SK-MEL-5 (cell line): Measurements from ENCODE around the gene PARP1. TPM values are rescaled to one million over a fixed set of nuclear protein-coding genes. Genes with fewer than 3 reads are reported as not detected.

Experiments used
- DNase-seq: peaks from one replicate; pipeline ENCODE4 v3.0.0-alpha.2; 2016; ENCODE audit warnings: low read depth, low spot score
- in situ Hi-C: cut with HindIII; loops from 2 replicates; pipeline ENCODE4 v1.10.0; 2016; ENCODE audit warnings: low sequenced_read_pairs, high pct_unique_total_duplicates, low pct_unique_long_range_greater_than_20kb
- polyA plus RNA-seq, 2 experiments: library from polyadenylated mRNA; depleted of rRNA; stranded (reverse); fragments of >200 nt; gene quantifications; 2 replicates each; pipeline ENCODE4 v1.2.3, GENCODE V29; 2015
- total RNA-seq: library from RNA; depleted of rRNA; stranded (reverse); fragments of >200 nt; shearing (Covaris generic); gene quantifications from 2 replicates; pipeline ENCODE4 v1.2.3, GENCODE V29; 2014; rRNA removed

Gene PARP1
- 140 and 142 TPM in 2 replicates for total RNA-seq
- 303 and 319 TPM in 2 replicates for polyA plus RNA-seq (2015; cell fraction: cytosol; rRNA removed)
- polyA plus RNA-seq (2015; cell fraction: nucleus; rRNA removed): 76.1 and 93.4 TPM in 2 replicates

- in situ Hi-C loops: no loop called here
- peak; percentile 94 for DNase-seq
Measured at GRCh38 chr1:226407497-226408284, at the start of gene PARP1. Gene PARP1 (minus strand): TSS chr1:226408093. CDS start chr1:226407929, 164 bp downstream.

GRCh38 chr1:226457307-226457712 is 49.4 kb upstream of the PARP1 start:
- DNase-seq: peak; percentile 35
- in situ Hi-C loops: no loop called here

- in situ Hi-C loops: no loop called here
Measured at GRCh38 chr1:226455843-226456242, 48.0 kb upstream of the PARP1 start.

GRCh38 chr1:226454349-226454748 is 46.5 kb upstream of the PARP1 start:
- DNase-seq: no peak
- in situ Hi-C loops: no loop called here

More at GRCh38 chr1:226455843-226456242, 48.0 kb upstream of the PARP1 start:
- no peak for DNase-seq

DNA sequence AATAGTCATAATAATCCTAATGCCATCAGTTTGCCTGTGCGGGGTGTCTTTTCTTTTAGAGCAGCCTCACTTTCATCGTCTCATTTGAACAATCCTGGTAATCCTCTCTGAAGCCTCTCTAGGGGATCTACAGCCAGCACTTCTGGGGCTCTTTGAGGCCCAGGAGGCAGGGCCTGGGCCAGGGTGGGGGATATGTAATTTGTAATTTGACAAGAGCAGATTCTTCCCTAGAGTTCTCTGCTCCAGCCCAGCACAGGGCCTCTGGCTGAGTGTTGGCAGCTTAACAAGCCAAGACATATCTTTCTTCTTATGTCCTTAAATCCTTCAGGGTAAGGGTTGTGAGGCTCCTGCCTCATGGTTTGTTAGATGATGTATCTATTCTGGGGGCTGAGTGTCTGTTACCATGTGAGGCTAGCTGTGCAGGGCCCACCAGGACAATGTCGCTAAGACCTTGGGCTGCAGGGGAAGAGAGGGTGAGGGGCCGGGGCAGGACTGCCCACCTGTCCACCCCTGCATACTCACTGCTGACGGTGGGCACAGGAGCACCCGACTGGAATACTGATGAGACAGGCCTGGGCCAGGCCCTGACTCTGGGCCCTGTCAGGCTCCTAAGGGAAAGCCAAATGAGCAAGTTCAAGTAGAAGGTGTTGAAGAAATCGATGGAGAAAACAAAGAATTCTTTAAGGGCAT is 45.3 kb upstream of the PARP1 start:
- no peak for DNase-seq
- in situ Hi-C loops: no loop called here

DNA sequence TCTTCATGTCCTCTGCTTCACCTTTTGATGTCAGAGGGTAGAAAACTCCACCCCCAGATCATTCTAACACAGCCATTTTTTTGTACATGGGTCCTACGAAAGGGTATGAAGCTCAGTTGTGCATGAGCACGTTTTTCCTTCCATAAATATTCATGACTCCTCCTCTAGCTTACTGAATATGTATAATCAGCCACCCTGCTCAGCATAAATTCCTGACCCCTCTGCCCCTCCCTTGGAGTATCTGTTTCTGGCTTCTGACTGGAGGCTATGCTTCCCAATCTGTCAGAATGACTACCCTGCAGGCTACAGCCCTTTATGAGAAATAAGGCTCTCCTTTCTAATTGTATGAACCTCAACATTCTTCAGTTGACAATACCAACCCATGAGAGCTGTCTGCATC is 42.8 kb upstream of the PARP1 start:
- in situ Hi-C loops: no loop called here
- DNase-seq: no peak

DNA sequence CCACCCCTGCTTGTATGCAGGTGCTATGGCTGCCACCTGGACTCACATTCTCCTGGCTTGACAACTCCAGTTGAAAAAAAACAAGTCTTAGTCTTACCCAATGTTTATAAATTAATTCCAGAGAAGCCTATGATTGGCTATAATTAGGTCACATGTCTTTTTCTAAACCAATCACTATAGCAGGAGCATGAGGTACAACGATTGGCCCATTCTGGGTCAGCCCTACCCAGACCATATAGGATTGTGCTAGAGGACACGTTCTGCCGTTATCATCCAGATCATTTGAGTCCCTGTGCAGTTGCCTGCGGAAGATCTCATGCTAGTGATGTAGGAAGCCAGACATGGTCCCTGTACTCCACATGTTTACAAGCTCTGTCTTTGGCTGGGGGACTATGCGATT is 41.9 kb upstream of the PARP1 start:
- in situ Hi-C loops: loop anchor here (25.0 kb wide), 1 partner anchor 87 kb away; the partner anchor contains the start of gene STUM

DNA sequence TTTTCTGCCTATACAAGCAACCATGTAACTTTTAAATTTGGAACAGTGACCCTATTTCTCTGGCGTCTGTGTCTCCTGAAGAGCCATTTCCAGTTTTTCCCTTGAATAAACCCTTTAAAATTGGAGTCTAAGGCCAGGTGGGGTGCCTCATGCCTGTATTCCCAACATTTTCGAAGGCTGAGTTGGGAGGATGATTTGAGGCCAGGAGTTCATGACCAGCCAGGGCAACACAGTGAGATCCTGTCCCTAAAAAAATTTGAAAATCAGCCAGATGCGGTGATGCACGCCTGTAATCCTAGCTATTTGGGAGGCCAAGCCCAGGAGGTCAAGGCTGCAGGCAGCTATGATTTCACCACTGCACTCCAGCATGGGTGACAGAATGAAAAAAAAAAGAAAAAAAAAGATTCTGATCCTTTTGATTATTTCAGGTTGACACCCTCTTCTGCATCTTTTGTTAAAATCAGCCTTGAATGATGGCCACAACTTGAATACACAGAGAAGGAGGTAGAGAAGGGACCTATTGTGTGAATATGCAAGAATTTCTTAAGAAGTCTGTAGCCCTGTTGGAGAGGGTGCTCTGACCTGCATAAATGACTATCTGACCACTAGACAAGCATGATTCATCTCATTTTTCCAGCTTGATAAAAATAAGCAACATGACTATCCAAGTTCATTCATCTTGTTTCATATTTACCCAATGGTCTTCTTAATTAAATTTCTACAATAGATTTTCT is 40.2 kb upstream of the PARP1 start:
- in situ Hi-C loops: loop anchor here (25.0 kb wide), 1 partner anchor 89 kb away; the partner anchor contains the start of gene STUM

More for the DNA sequence above, 41.9 kb upstream of the PARP1 start:
- DNase-seq: no peak

GRCh38 chr1:226446094-226446493 is 38.2 kb upstream of the PARP1 start:
- DNase-seq: no peak
- in situ Hi-C loops: loop anchor here (25.0 kb wide), 1 partner anchor 91 kb away; the partner anchor contains the start of gene STUM

More for the DNA sequence above, 40.2 kb upstream of the PARP1 start:
- DNase-seq: no peak

- no peak for DNase-seq
- in situ Hi-C loops: loop anchor here (25.0 kb wide), 1 partner anchor 92 kb away; the partner anchor contains the start of gene STUM
Measured at GRCh38 chr1:226444901-226445300, 37.0 kb upstream of the PARP1 start.

DNA sequence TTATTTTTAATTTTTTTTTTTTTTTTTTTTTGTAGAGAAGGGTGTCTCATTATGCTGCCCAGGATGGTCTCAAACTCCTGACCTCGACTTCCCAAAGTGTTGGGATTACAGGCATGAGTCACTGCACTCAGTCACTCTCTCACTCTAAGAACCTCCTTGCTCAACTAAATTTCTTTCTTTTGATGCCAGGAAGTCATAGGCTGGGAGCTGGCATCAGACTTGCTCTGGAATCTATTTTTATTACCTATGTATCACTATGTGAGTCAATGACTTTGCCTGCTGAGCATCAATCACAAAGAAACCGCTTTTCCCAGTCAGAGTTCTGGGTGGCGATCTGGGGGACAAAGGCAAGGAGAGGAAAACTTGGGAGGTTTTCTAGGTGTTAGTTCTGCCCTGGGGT is 35.5 kb upstream of the PARP1 start:
- in situ Hi-C loops: loop anchor here (25.0 kb wide), 1 partner anchor 94 kb away; the partner anchor contains the start of gene STUM
- DNase-seq: no peak

DNA sequence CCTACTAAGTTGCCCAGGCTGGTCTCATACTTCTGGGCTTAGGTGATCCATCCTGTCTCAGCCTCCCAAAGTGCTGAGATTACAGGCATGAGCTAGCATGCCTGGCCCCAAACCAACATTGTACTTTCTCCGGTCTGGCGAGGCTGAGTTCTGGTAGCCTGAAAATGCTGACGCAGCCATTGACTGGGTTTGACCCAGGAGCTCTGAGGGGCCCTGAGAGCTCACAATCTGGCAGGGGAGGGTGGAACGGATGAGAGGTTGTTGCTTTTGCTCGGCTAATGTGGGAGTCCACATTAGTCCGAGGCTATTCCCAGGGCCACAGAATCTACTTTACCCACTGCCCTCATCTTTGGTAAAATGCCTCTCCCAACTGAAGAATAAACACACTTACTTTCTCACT is 35.1 kb upstream of the PARP1 start:
- in situ Hi-C loops: loop anchor here (25.0 kb wide), 1 partner anchor 94 kb away; the partner anchor contains the start of gene STUM
- no peak for DNase-seq

DNA sequence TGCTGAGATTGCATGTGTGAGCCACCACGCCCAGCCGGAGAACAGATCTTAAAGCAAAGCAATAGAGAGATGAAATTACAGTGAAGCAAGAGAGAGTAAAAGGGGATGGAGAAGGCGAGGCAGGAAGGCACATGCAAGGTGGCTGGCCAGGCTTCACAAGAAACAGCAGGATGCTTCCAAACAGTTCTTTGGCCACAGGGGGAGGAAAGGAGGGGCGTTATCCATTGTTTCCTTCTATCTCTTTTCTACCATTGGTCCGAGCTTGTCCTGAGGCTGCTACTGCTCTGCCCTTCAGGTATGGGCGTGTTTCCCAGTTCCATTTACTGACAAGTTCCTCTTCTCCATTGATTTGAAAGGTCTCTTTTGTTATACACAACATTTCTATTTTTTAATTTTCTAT is 33.7 kb upstream of the PARP1 start:
- in situ Hi-C loops: loop anchor here (25.0 kb wide), 1 partner anchor 96 kb away; the partner anchor contains the start of gene STUM

GRCh38 chr1:226440512-226440911 is 32.6 kb upstream of the PARP1 start:
- in situ Hi-C loops: loop anchor here (25.0 kb wide), 1 partner anchor 97 kb away; the partner anchor contains the start of gene STUM
- no peak for DNase-seq

More for the DNA sequence above, 33.7 kb upstream of the PARP1 start:
- DNase-seq: no peak

DNA sequence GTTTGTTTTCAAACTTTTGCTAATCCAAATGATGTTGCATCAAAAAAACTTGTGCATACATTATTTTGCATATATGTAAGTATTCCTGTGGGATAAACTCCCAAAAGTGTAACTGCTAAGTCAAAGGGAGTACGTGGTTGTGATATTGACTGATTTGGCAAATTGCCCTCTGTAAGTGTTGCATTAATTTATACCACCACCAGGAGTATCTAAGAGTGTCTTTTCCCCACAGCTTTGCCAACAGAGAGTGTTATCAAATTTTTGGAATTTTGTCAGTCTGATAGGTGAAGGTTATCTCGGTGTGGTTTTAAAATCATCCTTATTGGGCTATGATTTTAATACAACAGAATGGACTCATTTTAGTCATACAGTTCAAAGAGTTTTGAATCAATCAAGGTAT is 30.1 kb upstream of the PARP1 start:
- DNase-seq: peak; percentile 44
- in situ Hi-C loops: loop anchor here (25.0 kb wide), 1 partner anchor 99 kb away; the partner anchor contains the start of gene STUM

DNA sequence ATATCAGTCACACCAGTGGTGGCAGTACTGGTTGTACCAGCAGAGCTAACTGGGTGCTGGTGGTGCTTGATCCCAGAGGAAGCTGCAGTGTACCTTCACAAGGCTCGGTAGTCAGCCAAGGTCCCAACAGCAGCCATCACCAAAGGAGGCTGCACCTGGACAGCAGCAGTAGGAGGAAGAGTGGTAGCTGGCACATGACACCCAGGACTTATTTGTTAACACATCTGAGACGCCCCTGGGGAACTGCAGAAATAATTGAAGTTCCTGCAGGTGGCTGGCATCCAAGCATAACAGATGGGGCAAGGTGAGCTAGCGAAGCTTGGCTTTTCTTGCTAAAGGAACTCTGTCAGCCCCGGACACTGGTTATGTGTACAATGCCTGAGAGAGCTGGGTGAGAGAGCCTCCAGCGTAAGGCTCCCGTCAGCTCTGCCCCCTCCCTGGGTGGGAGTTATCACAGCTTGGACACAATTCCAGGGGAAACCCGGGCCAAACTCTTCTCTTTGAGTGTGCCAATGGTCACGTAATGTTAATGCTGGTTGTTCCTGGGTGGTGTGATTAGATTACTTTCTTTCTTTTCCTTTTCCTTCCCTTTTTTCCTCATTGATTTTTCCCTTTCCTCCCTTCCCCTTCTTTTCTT is 29.1 kb upstream of the PARP1 start:
- DNase-seq: no peak
- in situ Hi-C loops: loop anchor here (25.0 kb wide), 1 partner anchor 100 kb away; the partner anchor contains the start of gene STUM

DNA sequence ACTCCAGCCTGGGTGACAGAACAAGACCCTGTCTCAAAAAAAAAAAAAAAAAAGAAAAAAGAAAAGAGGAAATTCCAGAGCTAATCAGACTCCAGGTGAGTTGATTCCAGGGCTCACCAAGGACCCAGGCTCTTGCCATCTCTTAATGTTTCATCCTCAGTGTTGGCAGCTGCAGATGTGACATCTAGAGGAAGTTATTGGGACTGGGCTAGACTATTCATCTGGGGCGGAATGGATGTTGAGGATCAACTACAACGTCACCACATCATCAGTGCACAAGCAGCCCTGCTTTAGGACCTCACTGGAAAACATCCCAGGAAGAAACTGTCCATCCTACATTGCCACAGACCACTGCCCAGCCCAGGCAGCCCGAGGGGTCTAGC is 28.6 kb upstream of the PARP1 start:
- no peak for DNase-seq
- in situ Hi-C loops: loop anchor here (25.0 kb wide), 1 partner anchor 101 kb away; the partner anchor contains the start of gene STUM
